GM12878 (cell line): ENCODE results near the gene SESTD1. TPM values are rescaled to one million over a fixed set of nuclear protein-coding genes. Genes with fewer than 3 reads are reported as not detected.

ENCODE experiments used
- ATAC-seq: fragments of 200-7000 bp; cut with Tn5 transposase; 3 replicates; pipeline ENCODE4 v1.9.1; 2020; ENCODE audit warnings: mild to moderate bottlenecking, moderate library complexity
- BruUV-seq: library from RNA; stranded (reverse); fragments of 400-500 nt; replicated peaks from 2 replicates; lab custom pipeline; 2021; lab: Mats Ljungman, UMichigan
- CTCF ChIA-PET: fragments of 300-600 bp; sonication (Branson Sonifier 250); formaldehyde crosslinking; extraction: SDS; loops from one replicate; lab custom pipeline; 2021; ENCODE audit warnings: inconsistent platforms; lab: Yijun Ruan, JAX
- POLR2A ChIA-PET: fragments of 350-600 bp; formaldehyde crosslinking; extraction: SDS; loops from one replicate; lab custom pipeline; 2021; ENCODE audit warnings: inconsistent platforms; lab: Charles Lee
- RAD21 ChIA-PET: fragments of 300-600 bp; sonication (Branson Sonifier 250); formaldehyde crosslinking; loops from one replicate; lab custom pipeline; 2023; ENCODE audit warnings: antibody characterized with exemption; ENCODE audit not compliant: unreplicated experiment; lab: Charles Lee
- SMC1A ChIA-PET: fragments of 300-600 bp; sonication (Branson Sonifier 250); formaldehyde crosslinking; loops from one replicate; lab custom pipeline; 2023; ENCODE audit not compliant: unreplicated experiment, uncharacterized antibody; lab: Charles Lee
- DNase-seq: peaks from one replicate; pipeline ENCODE4 v3.0.0-alpha.2; 2011; ENCODE audit warnings: low read depth, low spot score
- FAIRE-seq: peaks from 3 replicates; lab custom pipeline; 2011; peaks lifted over from hg19 to GRCh38; lab: Jason Lieb, UNC
- H2AFZ ChIP-seq: 2 replicates; pipeline ENCODE4 v1.6.0; 2011; ENCODE audit warnings: low read depth, low read length, control low read depth; ENCODE audit not compliant: control insufficient read depth
- H3K27ac ChIP-seq: 2 replicates; pipeline ENCODE4 v1.5.1; 2011; ENCODE audit warnings: control low read depth; ENCODE audit not compliant: control insufficient read depth, insufficient read depth
- H3K27me3 ChIP-seq, 2 experiments: replicated peaks in 1 of 2; 2 replicates each; pipeline versions ENCODE4 v1.6.0 to v1.6.1; 2011; ENCODE audit warnings: low read length in 1 of 2; ENCODE audit not compliant: control insufficient read depth in 2 of 2, insufficient read depth in 2 of 2
- H3K36me3 ChIP-seq, 2 experiments: 2 replicates each; pipeline ENCODE4 v1.5.1; 2011; ENCODE audit warnings: low read length in 1 of 2; ENCODE audit not compliant: control insufficient read depth in 2 of 2, insufficient read depth in 2 of 2
- H3K4me1 ChIP-seq: 2 replicates; pipeline ENCODE4 v1.6.1; 2011; ENCODE audit warnings: mild to moderate bottlenecking, low read length, moderate library complexity, mixed read lengths; ENCODE audit not compliant: control insufficient read depth, insufficient read depth
- H3K4me2 ChIP-seq: 2 replicates; pipeline ENCODE4 v1.6.0; 2011; ENCODE audit warnings: control low read depth; ENCODE audit not compliant: control insufficient read depth, insufficient read depth
- H3K4me3 ChIP-seq: fragments of 200-600 bp; sonication (generic); 2 replicates; pipeline ENCODE4 v1.5.1; 2016
- H3K79me2 ChIP-seq: 2 replicates; pipeline ENCODE4 v1.6.0; 2011; ENCODE audit warnings: low read length; ENCODE audit not compliant: control insufficient read depth, insufficient read depth
- H3K9ac ChIP-seq: 2 replicates; pipeline ENCODE4 v1.8.0; 2011; ENCODE audit warnings: low read length, control low read depth, mixed read lengths; ENCODE audit not compliant: control insufficient read depth, insufficient read depth
- H3K9me3 ChIP-seq: replicated peaks from 3 replicates; pipeline ENCODE4 v1.5.1; 2011; ENCODE audit warnings: mild to moderate bottlenecking, low read length; ENCODE audit not compliant: control insufficient read depth, insufficient read depth
- H4K20me1 ChIP-seq: 2 replicates; pipeline ENCODE4 v1.6.0; 2011; ENCODE audit not compliant: control insufficient read depth, insufficient read depth
- CEBPB ChIP-seq, 2 experiments: fragments of 150-350 bp in 1 of 2; IDR thresholded peaks; 2 replicates each; pipeline ENCODE4 v1.6.1; 2012 to 2014; ENCODE audit warnings: low read depth in 2 of 2, low read length in 2 of 2, borderline replicate concordance in 1 of 2, inconsistent platforms in 1 of 2
- EZH2 ChIP-seq: IDR thresholded peaks from 2 replicates; pipeline ENCODE4 v1.6.1; 2012; ENCODE audit warnings: low read depth, mild to moderate bottlenecking, control low read depth, inconsistent platforms, low read length, borderline replicate concordance; ENCODE audit not compliant: control insufficient read depth
- FOXK2 ChIP-seq: fragments of 450-650 bp; IDR thresholded peaks from 2 replicates; pipeline ENCODE4 v1.6.1; 2017; ENCODE audit warnings: mild to moderate bottlenecking, moderate library complexity
- MXI1 ChIP-seq: fragments of 150-350 bp; IDR thresholded peaks from 2 replicates; pipeline ENCODE4 v1.6.1; 2011; ENCODE audit warnings: low read depth, mild to moderate bottlenecking, inconsistent platforms, low read length, improper control_type of control experiment
- MYB ChIP-seq: fragments of 150-350 bp; IDR thresholded peaks from 2 replicates; pipeline ENCODE4 v1.6.1; 2014; ENCODE audit warnings: mild to moderate bottlenecking, low read depth, low read length, borderline replicate concordance
- POLR2A ChIP-seq: IDR thresholded peaks from 2 replicates; pipeline ENCODE4 v1.6.1; 2011; ENCODE audit warnings: low read depth, mild to moderate bottlenecking, low read length
- RUNX3 ChIP-seq: IDR thresholded peaks from 2 replicates; pipeline ENCODE4 v1.6.1; 2012; ENCODE audit warnings: low read length, inconsistent platforms
- TBL1XR1 ChIP-seq: IDR thresholded peaks from 2 replicates; pipeline ENCODE4 v1.6.1; 2012; ENCODE audit warnings: low read depth, low read length, improper control_type of control experiment
- WGBS: methylation state at CpG from one replicate; pipeline ENCODE4 v1.1.6; 2016; ENCODE audit warnings: low lambda C conversion rate; ENCODE audit not compliant: insufficient replicate concordance, insufficient coverage; ENCODE audit errors: missing lambda C conversion rate; 5-methylcytosine and 5-hydroxymethylcytosine counted together
- in situ Hi-C: fragments of 300-500 bp; cut with MboI; formaldehyde crosslinking; loops from 9 replicates; pipeline ENCODE4 v1.14.3; 2018; ENCODE audit warnings: mixed read lengths
- intact Hi-C: fragments of 100-400 bp; cut with micrococcal nuclease; formaldehyde crosslinking; loops from one replicate; pipeline ENCODE4 v1.14.2; 2022; ENCODE audit not compliant: unreplicated experiment
- polyA plus RNA-seq, 11 experiments: library from polyadenylated mRNA; depleted of rRNA in 4 of 11; unstranded in 6 of 11; stranded (reverse) in 5 of 11; fragments of >200 nt; fragmentation: Nextera tagmentation in 4 of 11; fragmentation: Illumina TruSeq in 1 of 11; extraction: Ambion mirVana in 4 of 11; extraction: Trizol in 1 of 11; gene quantifications; 1 replicate in 1 of 11; 2 replicates in 10 of 11; pipeline versions ENCODE4 v1.2.1 to v1.2.3, GENCODE V29; 2011 to 2016; ENCODE audit warnings: inconsistent platforms in 2 of 11, missing spikeins in 2 of 11, low read depth in 1 of 11
- total RNA-seq, 4 experiments: library from RNA; depleted of rRNA in 3 of 4; stranded (reverse); fragments of >200 nt in 3 of 4; fragmentation: Illumina TruSeq in 1 of 4; extraction: Trizol in 1 of 4; gene quantifications; 2 replicates each; pipeline versions ENCODE4 v1.2.1 to v1.2.3, GENCODE V29; 2013 to 2021
- TF ChIP-seq, protein P1 (sequence below): IDR thresholded peaks from 2 replicates; pipeline ENCODE4 v1.6.1; 2011; ENCODE audit warnings: borderline replicate concordance, low read depth, mild to moderate bottlenecking, moderate library complexity, low read length; ENCODE audit not compliant: insufficient read depth, poor library complexity, severe bottlenecking
- TF ChIP-seq, protein P2 (sequence below): fragments of 450-650 bp; IDR thresholded peaks from 2 replicates; pipeline ENCODE4 v1.6.1; 2018; ENCODE audit warnings: borderline replicate concordance, mild to moderate bottlenecking; ENCODE audit not compliant: partially characterized antibody
- TF ChIP-seq, protein P3 (sequence below): fragments of 450-650 bp; formaldehyde crosslinking; IDR thresholded peaks from 2 replicates; pipeline ENCODE4 v1.4.0; 2022; ENCODE audit warnings: mild to moderate bottlenecking, moderate library complexity
- TF ChIP-seq, protein P4 (sequence below): fragments of 150-350 bp; IDR thresholded peaks from 2 replicates; pipeline ENCODE4 v1.6.1; 2016; ENCODE audit warnings: low read depth, low read length

The SESTD1 gene
- total and polyA plus RNA-seq, 10 of the 15 experiments (the other 5 are each of a cell fraction or from before 2014, with no cell fraction given), result 4.4 to 22.7 (median 9.5) TPM

DNA sequence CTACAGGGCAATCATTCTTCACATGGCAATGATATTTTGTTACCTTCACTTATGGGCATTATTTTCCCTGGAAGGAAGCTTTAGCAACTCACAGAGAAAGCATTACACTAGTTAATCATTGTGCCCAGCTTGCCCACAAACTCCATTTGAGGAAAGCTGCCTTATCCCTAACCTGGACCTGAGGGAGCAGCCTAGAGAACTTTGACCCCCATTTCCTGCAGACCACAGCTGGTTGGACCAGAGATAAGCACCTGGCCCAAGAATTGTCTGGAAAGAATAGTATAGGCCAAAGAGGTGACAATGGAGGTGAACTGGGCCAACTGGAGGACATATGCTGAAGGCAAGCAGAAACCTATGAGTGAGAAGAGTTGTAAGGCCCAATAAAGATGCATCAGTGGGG, 48.4 kb upstream of the SESTD1 start (continued):
- TF ChIP-seq, protein P1, sequence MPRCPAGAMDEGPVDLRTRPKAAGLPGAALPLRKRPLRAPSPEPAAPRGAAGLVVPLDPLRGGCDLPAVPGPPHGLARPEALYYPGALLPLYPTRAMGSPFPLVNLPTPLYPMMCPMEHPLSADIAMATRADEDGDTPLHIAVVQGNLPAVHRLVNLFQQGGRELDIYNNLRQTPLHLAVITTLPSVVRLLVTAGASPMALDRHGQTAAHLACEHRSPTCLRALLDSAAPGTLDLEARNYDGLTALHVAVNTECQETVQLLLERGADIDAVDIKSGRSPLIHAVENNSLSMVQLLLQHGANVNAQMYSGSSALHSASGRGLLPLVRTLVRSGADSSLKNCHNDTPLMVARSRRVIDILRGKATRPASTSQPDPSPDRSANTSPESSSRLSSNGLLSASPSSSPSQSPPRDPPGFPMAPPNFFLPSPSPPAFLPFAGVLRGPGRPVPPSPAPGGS, result no peak

DNA sequence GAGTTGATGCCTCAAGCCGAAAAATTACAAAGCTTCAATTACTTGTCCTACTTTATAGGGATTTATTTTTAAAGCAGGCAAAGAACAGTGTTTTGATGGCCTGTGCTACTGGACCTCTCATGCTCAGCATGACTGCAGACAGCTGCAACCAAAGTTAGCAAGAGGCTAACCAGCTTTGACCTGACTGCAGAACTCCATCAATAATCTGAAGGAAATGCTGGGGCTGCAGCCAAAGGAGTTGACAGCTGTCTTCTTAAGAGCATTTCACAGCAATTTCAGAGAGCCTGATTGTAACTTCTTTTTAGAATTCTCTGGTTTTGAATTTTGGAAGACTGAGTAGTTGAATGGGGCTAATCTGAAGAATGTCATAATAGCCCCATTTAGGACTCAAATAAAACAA, 46.5 kb upstream of the SESTD1 start:
- ChIA-PET POLR2A (no interaction called here), RAD21 (no interaction called here), SMC1A (interaction anchor here (1.1 kb wide), 1 partner anchor 168 kb away, joined by 3 read pairs; no protein-coding TSS in a partner anchor), CTCF (interaction anchor here (0.5 to 1.5 kb wide), 2 partner anchors 43 to 131 kb away, joined by 3 read pairs; no protein-coding TSS in a partner anchor)
- ATAC-seq (no peak), DNase-seq (no peak), FAIRE-seq (no peak)
- BruUV-seq, result no TSS peak
- Histone ChIP-seq H3K4me3 (no peak overlapping the region), H3K4me2 (no peak overlapping the region), H3K79me2 (no peaks in the 10 kb centered on the region), H3K36me3 (no peaks in the 10 kb centered on the region), H3K27me3 (no peaks in the 10 kb centered on the region; a peak in 1 of 4 replicates), H3K9me3 (no peaks in the 10 kb centered on the region), H2AFZ (no peak overlapping the region), H3K4me1 (no peaks in the 10 kb centered on the region), H4K20me1 (no peaks in the 10 kb centered on the region), H3K9ac (no peak overlapping the region), H3K27ac (no peak overlapping the region)
- 21% methylated on average over 1 of the region's 1 CpG for WGBS
- in situ Hi-C loops (no loop called here), intact Hi-C loops (no loop called here)
- TF ChIP-seq EZH2, result no peak
- no peak for TF ChIP-seq RUNX3
- no peak for TF ChIP-seq MXI1
- no peak for TF ChIP-seq CEBPB (IDR thresholded peaks at IDR 0.05; ENCODE audit: borderline replicate concordance in 1 of 2, low read depth in 2 of 2, low read length in 2 of 2)
- no peak for TF ChIP-seq POLR2A
- TF ChIP-seq, protein P2, sequence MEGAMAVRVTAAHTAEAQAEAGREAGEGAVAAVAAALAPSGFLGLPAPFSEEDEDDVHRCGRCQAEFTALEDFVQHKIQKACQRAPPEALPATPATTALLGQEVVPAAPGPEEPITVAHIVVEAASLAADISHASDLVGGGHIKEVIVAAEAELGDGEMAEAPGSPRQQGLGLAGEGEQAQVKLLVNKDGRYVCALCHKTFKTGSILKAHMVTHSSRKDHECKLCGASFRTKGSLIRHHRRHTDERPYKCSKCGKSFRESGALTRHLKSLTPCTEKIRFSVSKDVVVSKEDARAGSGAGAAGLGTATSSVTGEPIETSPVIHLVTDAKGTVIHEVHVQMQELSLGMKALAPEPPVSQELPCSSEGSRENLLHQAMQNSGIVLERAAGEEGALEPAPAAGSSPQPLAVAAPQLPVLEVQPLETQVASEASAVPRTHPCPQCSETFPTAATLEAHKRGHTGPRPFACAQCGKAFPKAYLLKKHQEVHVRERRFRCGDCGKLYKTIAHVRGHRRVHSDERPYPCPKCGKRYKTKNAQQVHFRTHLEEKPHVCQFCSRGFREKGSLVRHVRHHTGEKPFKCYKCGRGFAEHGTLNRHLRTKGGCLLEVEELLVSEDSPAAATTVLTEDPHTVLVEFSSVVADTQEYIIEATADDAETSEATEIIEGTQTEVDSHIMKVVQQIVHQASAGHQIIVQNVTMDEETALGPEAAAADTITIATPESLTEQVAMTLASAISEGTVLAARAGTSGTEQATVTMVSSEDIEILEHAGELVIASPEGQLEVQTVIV, result no peak
- no peak for TF ChIP-seq MYB
- no peak for TF ChIP-seq TBL1XR1
- TF ChIP-seq, protein P3, sequence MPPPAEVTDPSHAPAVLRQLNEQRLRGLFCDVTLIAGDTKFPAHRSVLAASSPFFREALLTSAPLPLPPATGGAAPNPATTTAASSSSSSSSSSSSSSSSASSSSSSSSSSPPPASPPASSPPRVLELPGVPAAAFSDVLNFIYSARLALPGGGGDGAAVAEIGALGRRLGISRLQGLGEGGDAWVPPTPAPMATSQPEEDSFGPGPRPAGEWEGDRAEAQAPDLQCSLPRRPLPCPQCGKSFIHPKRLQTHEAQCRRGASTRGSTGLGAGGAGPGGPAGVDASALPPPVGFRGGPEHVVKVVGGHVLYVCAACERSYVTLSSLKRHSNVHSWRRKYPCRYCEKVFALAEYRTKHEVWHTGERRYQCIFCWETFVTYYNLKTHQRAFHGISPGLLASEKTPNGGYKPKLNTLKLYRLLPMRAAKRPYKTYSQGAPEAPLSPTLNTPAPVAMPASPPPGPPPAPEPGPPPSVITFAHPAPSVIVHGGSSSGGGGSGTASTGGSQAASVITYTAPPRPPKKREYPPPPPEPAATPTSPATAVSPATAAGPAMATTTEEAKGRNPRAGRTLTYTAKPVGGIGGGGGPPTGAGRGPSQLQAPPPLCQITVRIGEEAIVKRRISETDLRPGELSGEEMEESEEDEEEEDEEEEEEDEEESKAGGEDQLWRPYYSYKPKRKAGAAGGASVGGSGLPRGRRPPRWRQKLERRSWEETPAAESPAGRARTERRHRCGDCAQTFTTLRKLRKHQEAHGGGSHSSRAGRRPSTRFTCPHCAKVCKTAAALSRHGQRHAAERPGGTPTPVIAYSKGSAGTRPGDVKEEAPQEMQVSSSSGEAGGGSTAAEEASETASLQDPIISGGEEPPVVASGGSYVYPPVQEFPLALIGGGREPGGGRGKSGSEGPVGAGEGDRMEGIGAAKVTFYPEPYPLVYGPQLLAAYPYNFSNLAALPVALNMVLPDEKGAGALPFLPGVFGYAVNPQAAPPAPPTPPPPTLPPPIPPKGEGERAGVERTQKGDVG, result no peak
- no peak for TF ChIP-seq FOXK2
- TF ChIP-seq, protein P4, sequence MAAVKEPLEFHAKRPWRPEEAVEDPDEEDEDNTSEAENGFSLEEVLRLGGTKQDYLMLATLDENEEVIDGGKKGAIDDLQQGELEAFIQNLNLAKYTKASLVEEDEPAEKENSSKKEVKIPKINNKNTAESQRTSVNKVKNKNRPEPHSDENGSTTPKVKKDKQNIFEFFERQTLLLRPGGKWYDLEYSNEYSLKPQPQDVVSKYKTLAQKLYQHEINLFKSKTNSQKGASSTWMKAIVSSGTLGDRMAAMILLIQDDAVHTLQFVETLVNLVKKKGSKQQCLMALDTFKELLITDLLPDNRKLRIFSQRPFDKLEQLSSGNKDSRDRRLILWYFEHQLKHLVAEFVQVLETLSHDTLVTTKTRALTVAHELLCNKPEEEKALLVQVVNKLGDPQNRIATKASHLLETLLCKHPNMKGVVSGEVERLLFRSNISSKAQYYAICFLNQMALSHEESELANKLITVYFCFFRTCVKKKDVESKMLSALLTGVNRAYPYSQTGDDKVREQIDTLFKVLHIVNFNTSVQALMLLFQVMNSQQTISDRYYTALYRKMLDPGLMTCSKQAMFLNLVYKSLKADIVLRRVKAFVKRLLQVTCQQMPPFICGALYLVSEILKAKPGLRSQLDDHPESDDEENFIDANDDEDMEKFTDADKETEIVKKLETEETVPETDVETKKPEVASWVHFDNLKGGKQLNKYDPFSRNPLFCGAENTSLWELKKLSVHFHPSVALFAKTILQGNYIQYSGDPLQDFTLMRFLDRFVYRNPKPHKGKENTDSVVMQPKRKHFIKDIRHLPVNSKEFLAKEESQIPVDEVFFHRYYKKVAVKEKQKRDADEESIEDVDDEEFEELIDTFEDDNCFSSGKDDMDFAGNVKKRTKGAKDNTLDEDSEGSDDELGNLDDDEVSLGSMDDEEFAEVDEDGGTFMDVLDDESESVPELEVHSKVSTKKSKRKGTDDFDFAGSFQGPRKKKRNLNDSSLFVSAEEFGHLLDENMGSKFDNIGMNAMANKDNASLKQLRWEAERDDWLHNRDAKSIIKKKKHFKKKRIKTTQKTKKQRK, result no peak
